GM12878 (cell line): ENCODE measurements around the gene LEMD1. TPM values are rescaled to one million over a fixed set of nuclear protein-coding genes. Genes with fewer than 3 reads are reported as not detected.

Experiments
- ATAC-seq: fragments of 200-7000 bp; cut with Tn5 transposase; 3 replicates; pipeline ENCODE4 v1.9.1; 2020; ENCODE audit warnings: mild to moderate bottlenecking, moderate library complexity
- BruUV-seq: library from RNA; stranded (reverse); fragments of 400-500 nt; replicated peaks from 2 replicates; lab custom pipeline; 2021; lab: Mats Ljungman, UMichigan
- CTCF ChIA-PET: fragments of 300-600 bp; sonication (Branson Sonifier 250); formaldehyde crosslinking; extraction: SDS; loops from one replicate; lab custom pipeline; 2021; ENCODE audit warnings: inconsistent platforms; lab: Yijun Ruan, JAX
- POLR2A ChIA-PET: fragments of 350-600 bp; formaldehyde crosslinking; extraction: SDS; loops from one replicate; lab custom pipeline; 2021; ENCODE audit warnings: inconsistent platforms; lab: Charles Lee
- RAD21 ChIA-PET: fragments of 300-600 bp; sonication (Branson Sonifier 250); formaldehyde crosslinking; loops from one replicate; lab custom pipeline; 2023; ENCODE audit warnings: antibody characterized with exemption; ENCODE audit not compliant: unreplicated experiment; lab: Charles Lee
- SMC1A ChIA-PET: fragments of 300-600 bp; sonication (Branson Sonifier 250); formaldehyde crosslinking; loops from one replicate; lab custom pipeline; 2023; ENCODE audit not compliant: unreplicated experiment, uncharacterized antibody; lab: Charles Lee
- DNase-seq: peaks from one replicate; pipeline ENCODE4 v3.0.0-alpha.2; 2011; ENCODE audit warnings: low read depth, low spot score
- FAIRE-seq: peaks from 3 replicates; lab custom pipeline; 2011; peaks lifted over from hg19 to GRCh38; lab: Jason Lieb, UNC
- H2AFZ ChIP-seq: 2 replicates; pipeline ENCODE4 v1.6.0; 2011; ENCODE audit warnings: low read depth, low read length, control low read depth; ENCODE audit not compliant: control insufficient read depth
- H3K27ac ChIP-seq: 2 replicates; pipeline ENCODE4 v1.5.1; 2011; ENCODE audit warnings: control low read depth; ENCODE audit not compliant: control insufficient read depth, insufficient read depth
- H3K27me3 ChIP-seq, 2 experiments: replicated peaks in 1 of 2; 2 replicates each; pipeline versions ENCODE4 v1.6.0 to v1.6.1; 2011; ENCODE audit warnings: low read length in 1 of 2; ENCODE audit not compliant: control insufficient read depth in 2 of 2, insufficient read depth in 2 of 2
- H3K36me3 ChIP-seq, 2 experiments: 2 replicates each; pipeline ENCODE4 v1.5.1; 2011; ENCODE audit warnings: low read length in 1 of 2; ENCODE audit not compliant: control insufficient read depth in 2 of 2, insufficient read depth in 2 of 2
- H3K4me1 ChIP-seq: 2 replicates; pipeline ENCODE4 v1.6.1; 2011; ENCODE audit warnings: mild to moderate bottlenecking, low read length, moderate library complexity, mixed read lengths; ENCODE audit not compliant: control insufficient read depth, insufficient read depth
- H3K4me2 ChIP-seq: 2 replicates; pipeline ENCODE4 v1.6.0; 2011; ENCODE audit warnings: control low read depth; ENCODE audit not compliant: control insufficient read depth, insufficient read depth
- H3K4me3 ChIP-seq: fragments of 200-600 bp; sonication (generic); 2 replicates; pipeline ENCODE4 v1.5.1; 2016
- H3K79me2 ChIP-seq: 2 replicates; pipeline ENCODE4 v1.6.0; 2011; ENCODE audit warnings: low read length; ENCODE audit not compliant: control insufficient read depth, insufficient read depth
- H3K9ac ChIP-seq: 2 replicates; pipeline ENCODE4 v1.8.0; 2011; ENCODE audit warnings: low read length, control low read depth, mixed read lengths; ENCODE audit not compliant: control insufficient read depth, insufficient read depth
- H3K9me3 ChIP-seq: replicated peaks from 3 replicates; pipeline ENCODE4 v1.5.1; 2011; ENCODE audit warnings: mild to moderate bottlenecking, low read length; ENCODE audit not compliant: control insufficient read depth, insufficient read depth
- H4K20me1 ChIP-seq: 2 replicates; pipeline ENCODE4 v1.6.0; 2011; ENCODE audit not compliant: control insufficient read depth, insufficient read depth
- CEBPB ChIP-seq, 2 experiments: fragments of 150-350 bp in 1 of 2; IDR thresholded peaks; 2 replicates each; pipeline ENCODE4 v1.6.1; 2012 to 2014; ENCODE audit warnings: low read depth in 2 of 2, low read length in 2 of 2, borderline replicate concordance in 1 of 2, inconsistent platforms in 1 of 2
- CHD1 ChIP-seq: IDR thresholded peaks from 2 replicates; pipeline ENCODE4 v1.6.1; 2012; ENCODE audit warnings: low read depth, low read length, improper control_type of control experiment
- FOXK2 ChIP-seq: fragments of 450-650 bp; IDR thresholded peaks from 2 replicates; pipeline ENCODE4 v1.6.1; 2017; ENCODE audit warnings: mild to moderate bottlenecking, moderate library complexity
- HDAC2 ChIP-seq: fragments of 200-600 bp; sonication (generic); IDR thresholded peaks from 2 replicates; pipeline ENCODE4 v1.6.1; 2017
- MEF2B ChIP-seq: fragments of 450-650 bp; IDR thresholded peaks from 2 replicates; pipeline ENCODE4 v1.6.1; 2018; ENCODE audit warnings: mild to moderate bottlenecking, moderate library complexity; ENCODE audit not compliant: partially characterized antibody, poor library complexity, severe bottlenecking
- MYC ChIP-seq: IDR thresholded peaks from 2 replicates; pipeline ENCODE4 v1.6.1; 2011; ENCODE audit warnings: mild to moderate bottlenecking, low read length, moderate library complexity, inconsistent platforms; ENCODE audit not compliant: insufficient read depth, insufficient replicate concordance, insufficient read length, severe bottlenecking
- NR2C2 ChIP-seq: IDR thresholded peaks from 2 replicates; pipeline ENCODE4 v1.6.1; 2011; ENCODE audit warnings: borderline replicate concordance, low read depth; ENCODE audit not compliant: control insufficient read depth, insufficient read length
- NR2F1 ChIP-seq: fragments of 450-650 bp; conservative IDR thresholded peaks from 2 replicates; pipeline ENCODE4 v1.6.1; 2017; ENCODE audit warnings: mild to moderate bottlenecking
- POU2F2 ChIP-seq: IDR thresholded peaks from 3 replicates; pipeline ENCODE4 v1.6.1; 2011; ENCODE audit warnings: low read depth, mild to moderate bottlenecking, low read length, borderline replicate concordance
- YBX1 ChIP-seq: fragments of 450-650 bp; IDR thresholded peaks from 2 replicates; pipeline ENCODE4 v1.6.1; 2016; ENCODE audit warnings: antibody characterized with exemption
- ZNF622 ChIP-seq: fragments of 450-650 bp; IDR thresholded peaks from 2 replicates; pipeline ENCODE4 v1.6.1; 2017; ENCODE audit warnings: mild to moderate bottlenecking, inconsistent platforms
- WGBS: methylation state at CpG from one replicate; pipeline ENCODE4 v1.1.6; 2016; ENCODE audit warnings: low lambda C conversion rate; ENCODE audit not compliant: insufficient replicate concordance, insufficient coverage; ENCODE audit errors: missing lambda C conversion rate; 5-methylcytosine and 5-hydroxymethylcytosine counted together
- in situ Hi-C: fragments of 300-500 bp; cut with MboI; formaldehyde crosslinking; loops from 9 replicates; pipeline ENCODE4 v1.14.3; 2018; ENCODE audit warnings: mixed read lengths
- intact Hi-C: fragments of 100-400 bp; cut with micrococcal nuclease; formaldehyde crosslinking; loops from one replicate; pipeline ENCODE4 v1.14.2; 2022; ENCODE audit not compliant: unreplicated experiment
- polyA plus RNA-seq, 11 experiments: library from polyadenylated mRNA; depleted of rRNA in 4 of 11; unstranded in 6 of 11; stranded (reverse) in 5 of 11; fragments of >200 nt; fragmentation: Nextera tagmentation in 4 of 11; fragmentation: Illumina TruSeq in 1 of 11; extraction: Ambion mirVana in 4 of 11; extraction: Trizol in 1 of 11; gene quantifications; 1 replicate in 1 of 11; 2 replicates in 10 of 11; pipeline versions ENCODE4 v1.2.1 to v1.2.3, GENCODE V29; 2011 to 2016; ENCODE audit warnings: inconsistent platforms in 2 of 11, missing spikeins in 2 of 11, low read depth in 1 of 11
- total RNA-seq, 4 experiments: library from RNA; depleted of rRNA in 3 of 4; stranded (reverse); fragments of >200 nt in 3 of 4; fragmentation: Illumina TruSeq in 1 of 4; extraction: Trizol in 1 of 4; gene quantifications; 2 replicates each; pipeline versions ENCODE4 v1.2.1 to v1.2.3, GENCODE V29; 2013 to 2021
- TF ChIP-seq, protein P1 (sequence below), 3 experiments: IDR thresholded peaks in 2 of 3; conservative IDR thresholded peaks in 1 of 3; 2 replicates each; pipeline ENCODE4 v1.5.1; 2011; ENCODE audit warnings: low read depth in 3 of 3, low read length in 3 of 3, mild to moderate bottlenecking in 3 of 3, control low read depth in 2 of 3, moderate library complexity in 2 of 3, inconsistent platforms in 1 of 3, mixed read lengths in 1 of 3; ENCODE audit not compliant: control insufficient read depth in 2 of 3, insufficient read depth in 1 of 3; ENCODE audit errors: extremely low read depth in 1 of 3

LEMD1 gene
- total and polyA plus RNA-seq, 10 of the 15 experiments (the other 5 are each of a cell fraction or from before 2014, with no cell fraction given), result 0.19 to 1.2 (median 0.26) TPM; not detected in 7

DNA sequence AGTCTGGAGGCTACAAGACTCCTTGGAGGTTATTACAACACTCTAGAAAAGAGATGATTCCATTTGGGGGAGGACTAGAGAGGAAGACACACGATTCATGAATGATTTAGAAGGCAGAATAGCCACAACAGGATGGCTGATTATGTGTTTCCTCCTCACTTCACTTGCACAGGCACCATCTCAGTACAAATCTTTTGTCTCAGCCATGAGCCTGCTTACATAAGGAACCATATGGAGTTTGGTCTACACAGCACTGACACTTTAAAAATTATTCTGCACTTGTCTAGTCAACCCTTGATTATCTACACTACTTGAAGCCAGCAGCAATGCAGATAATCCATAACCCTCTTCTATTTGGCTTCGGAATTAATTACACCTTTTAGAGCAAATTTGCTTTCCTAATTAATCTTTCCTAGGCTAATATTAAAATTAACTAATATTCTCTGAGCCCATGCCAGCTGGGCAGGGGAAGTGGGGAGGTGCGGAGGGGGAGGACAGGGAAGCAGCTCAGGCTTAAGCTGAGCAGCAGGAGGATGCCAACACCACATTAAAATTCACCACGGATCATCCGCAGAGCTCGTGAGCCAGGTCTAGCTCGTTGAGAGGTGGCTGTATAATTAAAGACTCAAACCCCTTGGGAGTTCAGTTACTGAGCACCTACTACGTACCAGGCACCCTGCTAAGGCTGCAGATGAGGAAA is 3.2 kb upstream of the LEMD1 start:
- H3K79me2 ChIP-seq, result no peaks in the 10 kb centered on the region
- H4K20me1 ChIP-seq, result no peaks in the 10 kb centered on the region
- H3K4me2 ChIP-seq, result no peak overlapping the region
- no peak overlapping the region for H3K27ac ChIP-seq
- intact Hi-C loops (no loop called here), in situ Hi-C loops (no loop called here)
- DNase-seq (no peak), ATAC-seq (no peak), FAIRE-seq (no peak)
- POLR2A ChIA-PET, result no interaction called here
- CTCF ChIA-PET, result interaction anchor here (0.8 to 7.7 kb wide), 12 partner anchors 12 to 100 kb away, joined by 3 to 99 read pairs (median 4); no protein-coding TSS in a partner anchor
- H3K9ac ChIP-seq, result no peak overlapping the region
- TF ChIP-seq NR2F1, result no peak
- TF ChIP-seq CEBPB (IDR thresholded peaks at IDR 0.05; ENCODE audit: borderline replicate concordance in 1 of 2, low read depth in 2 of 2, low read length in 2 of 2), result no peak
- no peak for TF ChIP-seq HDAC2
- TF ChIP-seq MEF2B, result no peak
- no peaks in the 10 kb centered on the region for H3K4me1 ChIP-seq
- H3K4me3 ChIP-seq, result no peak overlapping the region
- H2AFZ ChIP-seq, result no peak overlapping the region
- no TSS peak for BruUV-seq
- peaks cover 6 to 9% of the 10 kb centered on the region in 2 experiments; a peak in 3 of 4 replicates for H3K27me3 ChIP-seq
- SMC1A ChIA-PET, result interaction anchor here (0.9 to 4.3 kb wide), 12 partner anchors 9 to 195 kb away, joined by 3 to 21 read pairs (median 7); no protein-coding TSS in a partner anchor
- RAD21 ChIA-PET, result interaction anchor here (0.6 to 4.9 kb wide), 3 partner anchors 57 to 99 kb away, joined by 3 to 39 read pairs (median 4); no protein-coding TSS in a partner anchor
- no peaks in the 10 kb centered on the region for H3K36me3 ChIP-seq
- 9% methylated on average over 8 of the region's 8 CpGs for WGBS
- H3K9me3 ChIP-seq, result no peaks in the 10 kb centered on the region

DNA sequence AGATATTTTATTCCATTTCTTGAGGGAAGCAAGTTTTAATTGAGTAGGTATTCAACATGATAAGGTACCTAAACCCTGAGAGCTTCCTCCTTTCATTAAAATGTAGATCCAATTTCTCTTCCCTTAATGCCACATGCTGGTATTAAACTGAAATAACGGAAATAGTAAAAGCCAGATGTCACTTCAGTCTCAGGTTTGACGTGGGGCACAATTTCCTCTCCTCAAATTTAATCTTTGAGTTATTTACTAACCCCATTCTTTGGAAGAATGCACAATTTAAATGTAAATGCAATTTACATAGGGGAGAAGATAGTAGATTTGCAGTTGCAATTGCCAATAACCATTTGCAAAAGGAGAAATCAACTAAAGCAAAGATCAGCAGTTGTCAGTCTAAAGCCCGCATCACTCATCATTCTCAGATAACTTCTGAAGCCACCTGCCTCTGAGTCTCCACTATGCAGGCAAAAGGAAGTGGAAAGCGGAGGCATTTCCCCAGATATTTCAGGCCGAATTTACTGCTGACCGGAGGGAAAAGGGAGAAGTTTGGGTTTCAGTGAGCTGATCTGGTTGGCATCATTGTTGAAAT is 2.1 kb upstream of the LEMD1 start:
- ATAC-seq (no peak), FAIRE-seq (no peak), DNase-seq (no peak)
- intact Hi-C loops, result no loop called here
- WGBS, result 27% methylated on average over 6 of the region's 6 CpGs
- POLR2A ChIA-PET, result no interaction called here
- Histone ChIP-seq H3K27ac (no peak overlapping the region), H3K36me3 (no peaks in the 10 kb centered on the region), H3K4me2 (no peak overlapping the region), H2AFZ (no peak overlapping the region), H3K27me3 (peaks cover 6 to 7% of the 10 kb centered on the region in 2 experiments; a peak in 3 of 4 replicates), H4K20me1 (no peaks in the 10 kb centered on the region), H3K79me2 (no peaks in the 10 kb centered on the region), H3K4me3 (no peak overlapping the region), H3K4me1 (no peaks in the 10 kb centered on the region), H3K9me3 (no peaks in the 10 kb centered on the region), H3K9ac (no peak overlapping the region)
- CTCF ChIA-PET, result interaction anchor here (0.8 to 7.7 kb wide), 12 partner anchors 11 to 99 kb away, joined by 3 to 99 read pairs (median 5); no protein-coding TSS in a partner anchor
- TF ChIP-seq ZNF622 (no peak), FOXK2 (no peak), CHD1 (no peak), YBX1 (no peak), NR2C2 (no peak), POU2F2 (no peak), MYC (no peak)
- TF ChIP-seq, protein P1, sequence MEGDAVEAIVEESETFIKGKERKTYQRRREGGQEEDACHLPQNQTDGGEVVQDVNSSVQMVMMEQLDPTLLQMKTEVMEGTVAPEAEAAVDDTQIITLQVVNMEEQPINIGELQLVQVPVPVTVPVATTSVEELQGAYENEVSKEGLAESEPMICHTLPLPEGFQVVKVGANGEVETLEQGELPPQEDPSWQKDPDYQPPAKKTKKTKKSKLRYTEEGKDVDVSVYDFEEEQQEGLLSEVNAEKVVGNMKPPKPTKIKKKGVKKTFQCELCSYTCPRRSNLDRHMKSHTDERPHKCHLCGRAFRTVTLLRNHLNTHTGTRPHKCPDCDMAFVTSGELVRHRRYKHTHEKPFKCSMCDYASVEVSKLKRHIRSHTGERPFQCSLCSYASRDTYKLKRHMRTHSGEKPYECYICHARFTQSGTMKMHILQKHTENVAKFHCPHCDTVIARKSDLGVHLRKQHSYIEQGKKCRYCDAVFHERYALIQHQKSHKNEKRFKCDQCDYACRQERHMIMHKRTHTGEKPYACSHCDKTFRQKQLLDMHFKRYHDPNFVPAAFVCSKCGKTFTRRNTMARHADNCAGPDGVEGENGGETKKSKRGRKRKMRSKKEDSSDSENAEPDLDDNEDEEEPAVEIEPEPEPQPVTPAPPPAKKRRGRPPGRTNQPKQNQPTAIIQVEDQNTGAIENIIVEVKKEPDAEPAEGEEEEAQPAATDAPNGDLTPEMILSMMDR (IDR thresholded peaks at IDR 0.05 in 2 of 3, conservative IDR thresholded peaks at IDR 0.05 in 1 of 3; ENCODE audit: control insufficient read depth in 2 of 3, extremely low read depth in 1 of 3, insufficient read depth in 1 of 3, low read depth in 3 of 3, low read length in 3 of 3), result no peak
- SMC1A ChIA-PET, result interaction anchor here (0.7 to 4.2 kb wide), 15 partner anchors 8 to 430 kb away, joined by 3 to 19 read pairs (median 5); no protein-coding TSS in a partner anchor
- in situ Hi-C loops, result no loop called here
- RAD21 ChIA-PET, result interaction anchor here (0.6 to 4.9 kb wide), 9 partner anchors 26 to 120 kb away, joined by 3 to 39 read pairs (median 4); no protein-coding TSS in a partner anchor
- BruUV-seq, result no TSS peak
